HEK293 (cell line): ENCODE data around the gene PRRC2B.

Experiments
- BCL11A ChIP-seq: fragments of 450-650 bp; formaldehyde crosslinking; IDR thresholded peaks from 2 replicates; pipeline ENCODE4 v1.5.1; 2016; ENCODE audit warnings: low read depth, missing biosample characterization, missing genetic modification characterization
- BCL11B ChIP-seq: fragments of 450-650 bp; formaldehyde crosslinking; IDR thresholded peaks from 2 replicates; pipeline ENCODE4 v1.5.1; 2016; ENCODE audit warnings: low read depth, missing biosample characterization, missing genetic modification characterization
- EGR2 ChIP-seq: fragments of 450-650 bp; formaldehyde crosslinking; IDR thresholded peaks from 2 replicates; pipeline ENCODE4 v1.5.1; 2016; ENCODE audit warnings: low read depth, missing biosample characterization, missing genetic modification characterization
- FEZF1 ChIP-seq: fragments of 450-650 bp; formaldehyde crosslinking; IDR thresholded peaks from 2 replicates; pipeline ENCODE4 v1.5.1; 2016; ENCODE audit warnings: missing biosample characterization, missing genetic modification characterization
- GLI2 ChIP-seq: fragments of 450-650 bp; formaldehyde crosslinking; IDR thresholded peaks from 2 replicates; pipeline ENCODE4; 2017; ENCODE audit warnings: missing biosample characterization, missing genetic modification characterization, low read depth, borderline replicate concordance
- HIC1 ChIP-seq: fragments of 450-650 bp; formaldehyde crosslinking; IDR thresholded peaks from 2 replicates; pipeline ENCODE4 v1.5.1; 2016; ENCODE audit warnings: missing biosample characterization, missing genetic modification characterization
- HOXA7 ChIP-seq: sonication (generic); formaldehyde crosslinking; IDR thresholded peaks from 2 replicates; pipeline ENCODE4 v1.8.1; 2022; ENCODE audit warnings: missing genetic modification reagents, borderline replicate concordance
- HOXC10 ChIP-seq: sonication (generic); formaldehyde crosslinking; IDR thresholded peaks from 2 replicates; pipeline ENCODE4 v1.8.1; 2023; ENCODE audit warnings: mild to moderate bottlenecking, missing genetic modification reagents
- IKZF3 ChIP-seq: fragments of 450-650 bp; IDR thresholded peaks from 2 replicates; pipeline ENCODE4 v1.5.0; 2018; ENCODE audit warnings: missing biosample characterization, mild to moderate bottlenecking, missing genetic modification characterization, moderate library complexity
- KLF1 ChIP-seq: fragments of 450-650 bp; formaldehyde crosslinking; IDR thresholded peaks from 2 replicates; pipeline ENCODE4 v1.5.1; 2016; ENCODE audit warnings: missing biosample characterization, missing genetic modification characterization
- MYNN ChIP-seq: fragments of 450-650 bp; formaldehyde crosslinking; IDR thresholded peaks from 2 replicates; pipeline ENCODE4 v1.5.1; 2016; ENCODE audit warnings: missing biosample characterization, missing genetic modification characterization, borderline replicate concordance
- SCRT2 ChIP-seq: fragments of 450-650 bp; formaldehyde crosslinking; IDR thresholded peaks from 2 replicates; pipeline ENCODE4 v1.5.1; 2016; ENCODE audit warnings: missing biosample characterization, missing genetic modification characterization
- SETDB1 ChIP-seq: IDR thresholded peaks from one replicate; pipeline ENCODE4 v1.6.1; 2017; ENCODE audit warnings: mild to moderate bottlenecking, low read length, moderate library complexity, mixed read lengths; ENCODE audit not compliant: insufficient read length
- ZBTB11 ChIP-seq: fragments of 450-650 bp; formaldehyde crosslinking; conservative IDR thresholded peaks from 2 replicates; pipeline ENCODE4 v1.5.1; 2016; ENCODE audit warnings: low read depth, missing biosample characterization, missing genetic modification characterization
- ZBTB48 ChIP-seq: fragments of 450-650 bp; formaldehyde crosslinking; IDR thresholded peaks from 2 replicates; pipeline ENCODE4 v1.5.1; 2016; ENCODE audit warnings: missing biosample characterization, missing genetic modification characterization
- ZBTB49 ChIP-seq: fragments of 450-650 bp; formaldehyde crosslinking; IDR thresholded peaks from 2 replicates; pipeline ENCODE4 v1.5.1; 2016; ENCODE audit warnings: missing biosample characterization, missing genetic modification characterization, low read depth
- ZEB2 ChIP-seq: fragments of 450-650 bp; formaldehyde crosslinking; IDR thresholded peaks from 2 replicates; pipeline ENCODE4 v1.5.1; 2016; ENCODE audit warnings: missing biosample characterization, missing genetic modification characterization
- ZNF121 ChIP-seq: fragments of 450-650 bp; formaldehyde crosslinking; IDR thresholded peaks from 2 replicates; pipeline ENCODE4 v1.5.1; 2016; ENCODE audit warnings: missing biosample characterization, missing genetic modification characterization
- ZNF174 ChIP-seq: fragments of 450-650 bp; formaldehyde crosslinking; IDR thresholded peaks from 2 replicates; pipeline ENCODE4 v1.5.0; 2017; ENCODE audit warnings: missing biosample characterization, mild to moderate bottlenecking, missing genetic modification characterization
- ZNF202 ChIP-seq: fragments of 450-650 bp; formaldehyde crosslinking; IDR thresholded peaks from 2 replicates; pipeline ENCODE4 v1.5.1; 2016; ENCODE audit warnings: missing biosample characterization, missing genetic modification characterization, borderline replicate concordance
- ZNF211 ChIP-seq: fragments of 450-650 bp; formaldehyde crosslinking; IDR thresholded peaks from 2 replicates; pipeline ENCODE4 v1.5.1; 2016; ENCODE audit warnings: low read depth, missing biosample characterization, missing genetic modification characterization
- ZNF324 ChIP-seq: fragments of 450-650 bp; formaldehyde crosslinking; IDR thresholded peaks from 2 replicates; pipeline ENCODE4 v1.5.1; 2016; ENCODE audit warnings: missing biosample characterization, missing genetic modification characterization
- ZNF350 ChIP-seq: fragments of 450-650 bp; formaldehyde crosslinking; IDR thresholded peaks from 2 replicates; pipeline ENCODE4 v1.5.0; 2017; ENCODE audit warnings: missing biosample characterization, mild to moderate bottlenecking, missing genetic modification characterization
- ZNF423 ChIP-seq: fragments of 450-650 bp; formaldehyde crosslinking; IDR thresholded peaks from 2 replicates; pipeline ENCODE4 v1.5.1; 2016; ENCODE audit warnings: missing biosample characterization, missing genetic modification characterization
- ZNF501 ChIP-seq: fragments of 450-650 bp; formaldehyde crosslinking; IDR thresholded peaks from 2 replicates; pipeline ENCODE4 v1.5.1; 2016; ENCODE audit warnings: missing biosample characterization, missing genetic modification characterization
- ZNF510 ChIP-seq: fragments of 450-650 bp; formaldehyde crosslinking; IDR thresholded peaks from 2 replicates; pipeline ENCODE4 v1.5.1; 2018; ENCODE audit warnings: mild to moderate bottlenecking, missing genetic modification characterization, missing biosample characterization; ENCODE audit not compliant: insufficient replicate concordance
- ZNF624 ChIP-seq: fragments of 450-650 bp; formaldehyde crosslinking; IDR thresholded peaks from 2 replicates; pipeline ENCODE4 v1.5.1; 2017; ENCODE audit warnings: missing biosample characterization, missing genetic modification characterization
- ZNF645 ChIP-seq: fragments of 450-650 bp; formaldehyde crosslinking; IDR thresholded peaks from 2 replicates; pipeline ENCODE4; 2016; ENCODE audit warnings: missing biosample characterization, missing genetic modification characterization
- ZNF677 ChIP-seq: fragments of 450-650 bp; IDR thresholded peaks from 2 replicates; pipeline ENCODE4 v1.5.0; 2018; ENCODE audit warnings: missing biosample characterization, mild to moderate bottlenecking, missing genetic modification characterization, moderate library complexity
- ZNF701 ChIP-seq: fragments of 450-650 bp; formaldehyde crosslinking; IDR thresholded peaks from 2 replicates; pipeline ENCODE4 v1.5.1; 2016; ENCODE audit warnings: missing biosample characterization, missing genetic modification characterization
- ZNF747 ChIP-seq: fragments of 450-650 bp; formaldehyde crosslinking; IDR thresholded peaks from 2 replicates; pipeline ENCODE4 v1.5.1; 2016; ENCODE audit warnings: missing biosample characterization, missing genetic modification characterization
- ZSCAN18 ChIP-seq: fragments of 450-650 bp; formaldehyde crosslinking; IDR thresholded peaks from 2 replicates; pipeline ENCODE4 v1.5.1; 2016; ENCODE audit warnings: missing biosample characterization, missing genetic modification characterization
- ZSCAN23 ChIP-seq: fragments of 450-650 bp; formaldehyde crosslinking; IDR thresholded peaks from 2 replicates; pipeline ENCODE4 v1.5.1; 2016; ENCODE audit warnings: missing biosample characterization, missing genetic modification characterization

PRRC2B gene

GRCh38 chr9:131543141-131543540, 149.3 kb downstream of the PRRC2B start (continued):
- TF ChIP-seq ZNF510 (tag by site-specific recombination) (no peak), ZNF624 (tag by site-specific recombination) (no peak), ZBTB11 (tag by site-specific recombination) (no peak), ZBTB49 (tag by site-specific recombination) (no peak), ZNF677 (tag by site-specific recombination) (no peak), IKZF3 (tag by site-specific recombination) (no peak), HIC1 (tag by site-specific recombination) (no peak), SCRT2 (no peak), BCL11A (tag by site-specific recombination) (no peak), ZSCAN18 (no peak), ZNF211 (tag by site-specific recombination) (no peak), ZNF423 (tag by site-specific recombination) (no peak), ZNF501 (tag by site-specific recombination) (0 out of 2 replicates have a peak, but pooled peaks have one; percentile 16), ZNF121 (no peak), ZNF701 (tag by site-specific recombination) (no peak), ZNF324 (no peak), ZEB2 (no peak), BCL11B (tag by site-specific recombination) (no peak), SETDB1 (peak; percentile 95), ZNF645 (tag by site-specific recombination) (no peak), ZBTB48 (tag by site-specific recombination) (no peak), HOXA7 (CRISPR knock-in tag) (no peak), EGR2 (no peak), KLF1 (no peak), MYNN (no peak), ZNF747 (tag by site-specific recombination) (no peak), ZSCAN23 (tag by site-specific recombination) (0 out of 2 replicates have a peak, but pooled peaks have one; percentile 39), ZNF202 (tag by site-specific recombination) (no peak), HOXC10 (CRISPR knock-in tag) (no peak), ZNF174 (tag by site-specific recombination) (no peak), GLI2 (no peak), ZNF350 (no peak), FEZF1 (no peak)
